HEK293 (cell line): ENCODE results near the gene GRIK4.

Experiments
- CTCF ChIA-PET: fragments of 350-600 bp; formaldehyde crosslinking; extraction: SDS; loops from one replicate; lab custom pipeline; 2021; ENCODE audit warnings: antibody characterized with exemption; lab: Yijun Ruan, JAX
- POLR2A ChIA-PET: fragments of 300-600 bp; formaldehyde crosslinking; extraction: SDS; loops from one replicate; lab custom pipeline; 2020; ENCODE audit warnings: antibody characterized with exemption, inconsistent platforms; lab: Yijun Ruan, JAX
- H3K27ac ChIP-seq: fragments of 200-500 bp; sonication (Bioruptor generic); 2 replicates; pipeline ENCODE4 v1.5.1; 2014; ENCODE audit warnings: low read depth, low read length, control low read depth, inconsistent platforms; ENCODE audit errors: extremely low read depth
- H3K36me3 ChIP-seq, 2 experiments: fragments of 200-500 bp in 1 of 2; sonication (Bioruptor generic) in 1 of 2; 1 replicate in 1 of 2; 2 replicates in 1 of 2; pipeline ENCODE4 v1.5.1; 2014 to 2017; ENCODE audit warnings: inconsistent platforms in 2 of 2, low read length in 2 of 2; ENCODE audit not compliant: control insufficient read depth in 2 of 2, insufficient read depth in 1 of 2
- H3K4me1 ChIP-seq: fragments of 200-500 bp; sonication (Bioruptor generic); 2 replicates; pipeline ENCODE4 v1.5.1; 2014; ENCODE audit warnings: mild to moderate bottlenecking, low read length, inconsistent platforms; ENCODE audit not compliant: control insufficient read depth, insufficient read depth
- H3K4me3 ChIP-seq: 2 replicates; pipeline ENCODE4 v1.5.1; 2011; ENCODE audit warnings: low read depth, mild to moderate bottlenecking, control low read depth, low read length, moderate library complexity
- H3K9me3 ChIP-seq: fragments of 200-500 bp; sonication (Bioruptor generic); 2 replicates; pipeline ENCODE4 v1.5.1; 2014; ENCODE audit warnings: low read depth, low read length, inconsistent platforms; ENCODE audit not compliant: control insufficient read depth, insufficient read depth
- GLIS1 ChIP-seq: fragments of 450-650 bp; formaldehyde crosslinking; IDR thresholded peaks from 2 replicates; pipeline ENCODE4 v1.5.1; 2016; ENCODE audit warnings: missing biosample characterization, missing genetic modification characterization
- GLIS2 ChIP-seq: fragments of 450-650 bp; formaldehyde crosslinking; IDR thresholded peaks from 2 replicates; pipeline ENCODE4 v1.5.1; 2016; ENCODE audit warnings: missing biosample characterization, missing genetic modification characterization
- HOXD13 ChIP-seq: sonication (generic); formaldehyde crosslinking; IDR thresholded peaks from 2 replicates; pipeline ENCODE4 v1.8.0; 2022; ENCODE audit warnings: missing genetic modification reagents, borderline replicate concordance
- TRIM28 ChIP-seq: IDR thresholded peaks from 2 replicates; pipeline ENCODE4 v1.6.1; 2011; ENCODE audit warnings: low read length, control low read depth, borderline replicate concordance
- ZBTB20 ChIP-seq: fragments of 450-650 bp; formaldehyde crosslinking; IDR thresholded peaks from 2 replicates; pipeline ENCODE4 v1.5.1; 2016; ENCODE audit warnings: missing biosample characterization, missing genetic modification characterization
- ZBTB21 ChIP-seq: fragments of 450-650 bp; formaldehyde crosslinking; IDR thresholded peaks from 2 replicates; pipeline ENCODE4 v1.5.1; 2017; ENCODE audit warnings: missing biosample characterization, missing genetic modification characterization
- ZBTB49 ChIP-seq: fragments of 450-650 bp; formaldehyde crosslinking; IDR thresholded peaks from 2 replicates; pipeline ENCODE4 v1.5.1; 2016; ENCODE audit warnings: missing biosample characterization, missing genetic modification characterization, low read depth
- ZNF121 ChIP-seq: fragments of 450-650 bp; formaldehyde crosslinking; IDR thresholded peaks from 2 replicates; pipeline ENCODE4 v1.5.1; 2016; ENCODE audit warnings: missing biosample characterization, missing genetic modification characterization
- ZNF157 ChIP-seq: fragments of 450-650 bp; formaldehyde crosslinking; IDR thresholded peaks from 2 replicates; pipeline ENCODE4 v1.5.1; 2016; ENCODE audit warnings: missing biosample characterization, missing genetic modification characterization
- ZNF175 ChIP-seq: fragments of 450-650 bp; formaldehyde crosslinking; IDR thresholded peaks from 2 replicates; pipeline ENCODE4 v1.5.1; 2016; ENCODE audit warnings: missing biosample characterization, missing genetic modification characterization
- ZNF211 ChIP-seq: fragments of 450-650 bp; formaldehyde crosslinking; IDR thresholded peaks from 2 replicates; pipeline ENCODE4 v1.5.1; 2016; ENCODE audit warnings: low read depth, missing biosample characterization, missing genetic modification characterization
- ZNF214 ChIP-seq: fragments of 450-650 bp; formaldehyde crosslinking; IDR thresholded peaks from 2 replicates; pipeline ENCODE4 v1.5.1; 2017; ENCODE audit warnings: missing biosample characterization, mild to moderate bottlenecking, missing genetic modification characterization, borderline replicate concordance
- ZNF239 ChIP-seq: fragments of 450-650 bp; formaldehyde crosslinking; IDR thresholded peaks from 2 replicates; pipeline ENCODE4 v1.5.1; 2016; ENCODE audit warnings: missing biosample characterization, missing genetic modification characterization
- ZNF423 ChIP-seq: fragments of 450-650 bp; formaldehyde crosslinking; IDR thresholded peaks from 2 replicates; pipeline ENCODE4 v1.5.1; 2016; ENCODE audit warnings: missing biosample characterization, missing genetic modification characterization
- ZNF426 ChIP-seq: fragments of 450-650 bp; formaldehyde crosslinking; IDR thresholded peaks from 2 replicates; pipeline ENCODE4 v1.5.1; 2017; ENCODE audit warnings: missing biosample characterization, missing genetic modification characterization, mild to moderate bottlenecking, inconsistent platforms, moderate library complexity
- ZNF473 ChIP-seq: fragments of 450-650 bp; formaldehyde crosslinking; IDR thresholded peaks from 2 replicates; pipeline ENCODE4 v1.5.1; 2017; ENCODE audit warnings: missing biosample characterization, missing genetic modification characterization
- ZNF48 ChIP-seq: fragments of 450-650 bp; formaldehyde crosslinking; IDR thresholded peaks from 2 replicates; pipeline ENCODE4 v1.5.1; 2016; ENCODE audit warnings: missing biosample characterization, missing genetic modification characterization
- ZNF488 ChIP-seq: fragments of 450-650 bp; formaldehyde crosslinking; IDR thresholded peaks from 2 replicates; pipeline ENCODE4 v1.5.1; 2016; ENCODE audit warnings: missing biosample characterization, missing genetic modification characterization
- ZNF530 ChIP-seq: fragments of 450-650 bp; formaldehyde crosslinking; IDR thresholded peaks from 2 replicates; pipeline ENCODE4 v1.5.1; 2016; ENCODE audit warnings: low read depth, missing biosample characterization, missing genetic modification characterization
- ZNF548 ChIP-seq: fragments of 450-650 bp; formaldehyde crosslinking; IDR thresholded peaks from 2 replicates; pipeline ENCODE4 v1.5.1; 2016; ENCODE audit warnings: missing biosample characterization, missing genetic modification characterization
- ZNF555 ChIP-seq: fragments of 450-650 bp; formaldehyde crosslinking; conservative IDR thresholded peaks from 2 replicates; pipeline ENCODE4 v1.5.1; 2017; ENCODE audit warnings: missing biosample characterization, mild to moderate bottlenecking, missing genetic modification characterization, inconsistent platforms
- ZNF704 ChIP-seq: fragments of 450-650 bp; formaldehyde crosslinking; IDR thresholded peaks from 2 replicates; pipeline ENCODE4 v1.5.1; 2016; ENCODE audit warnings: missing biosample characterization, missing genetic modification characterization
- ZNF830 ChIP-seq: fragments of 450-650 bp; IDR thresholded peaks from 2 replicates; pipeline ENCODE4 v1.5.0; 2018; ENCODE audit warnings: missing biosample characterization, missing genetic modification characterization, low read depth, mild to moderate bottlenecking, moderate library complexity
- ZNF837 ChIP-seq: fragments of 450-650 bp; formaldehyde crosslinking; IDR thresholded peaks from 2 replicates; pipeline ENCODE4 v1.5.1; 2016; ENCODE audit warnings: missing biosample characterization, missing genetic modification characterization

Gene GRIK4

GRCh38 chr11:120576606-120577005 lies 65.1 kb downstream of the GRIK4 start:
- ChIA-PET POLR2A (no interaction called here), CTCF (no interaction called here)
- TF ChIP-seq ZNF473 (tag by site-specific recombination), result no peak
- TF ChIP-seq ZNF530 (tag by site-specific recombination), result no peak
- no peak for TF ChIP-seq ZBTB49
- TF ChIP-seq ZNF239 (tag by site-specific recombination), result no peak
- TF ChIP-seq HOXD13 (CRISPR knock-in tag), result no peak
- TF ChIP-seq ZNF48 (tag by site-specific recombination), result no peak
- Histone ChIP-seq H3K9me3 (no peaks in the 10 kb centered on the region), H3K4me1 (no peaks in the 10 kb centered on the region), H3K27ac (no peak overlapping the region), H3K36me3 (no peaks in the 10 kb centered on the region), H3K4me3 (no peak overlapping the region)

GRCh38 chr11:120577041-120577440 lies 65.5 kb downstream of the GRIK4 start:
- Histone ChIP-seq H3K4me3 (no peak overlapping the region), H3K27ac (no peak overlapping the region), H3K4me1 (no peaks in the 10 kb centered on the region), H3K9me3 (no peaks in the 10 kb centered on the region), H3K36me3 (no peaks in the 10 kb centered on the region)
- ChIA-PET CTCF (interaction anchor here (0.8 kb wide), 1 partner anchor 118 kb away, joined by 3 read pairs; no protein-coding TSS in a partner anchor), POLR2A (no interaction called here)
- TF ChIP-seq ZNF423 (tag by site-specific recombination) (no peak), ZNF555 (tag by site-specific recombination) (no peak), ZNF48 (tag by site-specific recombination) (no peak), ZNF175 (tag by site-specific recombination) (no peak), ZNF837 (tag by site-specific recombination) (no peak), ZNF488 (tag by site-specific recombination) (no peak), ZNF548 (tag by site-specific recombination) (no peak), GLIS1 (tag by site-specific recombination) (no peak), ZNF211 (tag by site-specific recombination) (no peak), ZBTB20 (tag by site-specific recombination) (no peak), ZNF426 (tag by site-specific recombination) (no peak), GLIS2 (tag by site-specific recombination) (no peak), ZNF830 (tag by site-specific recombination) (no peak), ZBTB21 (no peak), ZNF214 (no peak), TRIM28 (no peak), ZNF704 (tag by site-specific recombination) (no peak), ZNF157 (tag by site-specific recombination) (no peak), ZNF121 (tag by site-specific recombination) (no peak)
